ENCODE data around the gene IFTAP. TPM values are rescaled to one million over a fixed set of nuclear protein-coding genes. Genes with fewer than 3 reads are reported as not detected.
A peak's percentile ranks its signal among the peaks of the same experiment; 100 is the strongest.

The IFTAP gene
- total and polyA plus RNA-seq, 8 donors: 14.9 to 95.0 (median 29.9) TPM

- TF ChIP-seq EP300 (IDR thresholded peaks at IDR 0.05) (no peak), POLR2A (IDR thresholded peaks at IDR 0.05) (no peak), POLR2AphosphoS5 (IDR thresholded peaks at IDR 0.05) (no peak)
- TF ChIP-seq, protein P1, sequence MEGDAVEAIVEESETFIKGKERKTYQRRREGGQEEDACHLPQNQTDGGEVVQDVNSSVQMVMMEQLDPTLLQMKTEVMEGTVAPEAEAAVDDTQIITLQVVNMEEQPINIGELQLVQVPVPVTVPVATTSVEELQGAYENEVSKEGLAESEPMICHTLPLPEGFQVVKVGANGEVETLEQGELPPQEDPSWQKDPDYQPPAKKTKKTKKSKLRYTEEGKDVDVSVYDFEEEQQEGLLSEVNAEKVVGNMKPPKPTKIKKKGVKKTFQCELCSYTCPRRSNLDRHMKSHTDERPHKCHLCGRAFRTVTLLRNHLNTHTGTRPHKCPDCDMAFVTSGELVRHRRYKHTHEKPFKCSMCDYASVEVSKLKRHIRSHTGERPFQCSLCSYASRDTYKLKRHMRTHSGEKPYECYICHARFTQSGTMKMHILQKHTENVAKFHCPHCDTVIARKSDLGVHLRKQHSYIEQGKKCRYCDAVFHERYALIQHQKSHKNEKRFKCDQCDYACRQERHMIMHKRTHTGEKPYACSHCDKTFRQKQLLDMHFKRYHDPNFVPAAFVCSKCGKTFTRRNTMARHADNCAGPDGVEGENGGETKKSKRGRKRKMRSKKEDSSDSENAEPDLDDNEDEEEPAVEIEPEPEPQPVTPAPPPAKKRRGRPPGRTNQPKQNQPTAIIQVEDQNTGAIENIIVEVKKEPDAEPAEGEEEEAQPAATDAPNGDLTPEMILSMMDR (IDR thresholded peaks at IDR 0.05): no peak
- Histone ChIP-seq H3K4me1 (no peaks in the 10 kb centered on the region), H3K36me3 (no peaks in the 10 kb centered on the region), H3K27me3 (peaks cover 0 to 4% (median 0%) of the 10 kb centered on the region in 3 donors), H3K4me3 (no peak overlapping the region), H3K9me3 (no peaks in the 10 kb centered on the region), H3K27ac (no peak overlapping the region)
- 82 to 91% (median 85%) methylated on average over 1 of the region's 1 CpG for WGBS, 5 donors
- DNase-seq: no peak
- intact Hi-C loops (cut with DNase I; ENCODE audit: low total_unique reads): no loop called here
Measured at GRCh38 chr11:36683818-36684217, 89.5 kb downstream of the IFTAP start.

- H3K4me1 ChIP-seq: no peaks in the 10 kb centered on the region
- H3K27ac ChIP-seq: no peak overlapping the region
- TF ChIP-seq, protein P1 (IDR thresholded peaks at IDR 0.05): no peak
- TF ChIP-seq POLR2A (IDR thresholded peaks at IDR 0.05): no peak
- TF ChIP-seq EP300 (IDR thresholded peaks at IDR 0.05): no peak
- TF ChIP-seq POLR2AphosphoS5 (IDR thresholded peaks at IDR 0.05): no peak
- H3K9me3 ChIP-seq: no peaks in the 10 kb centered on the region
- peaks cover 0 to 4% (median 0%) of the 10 kb centered on the region in 3 donors for H3K27me3 ChIP-seq
- peak in 1 of 2 donors; percentile 37 for DNase-seq
- WGBS, 5 donors: 35 to 50% (median 39%) methylated on average over 12 of the region's 12 CpGs
- no peak overlapping the region for H3K4me3 ChIP-seq
- no peaks in the 10 kb centered on the region for H3K36me3 ChIP-seq
- intact Hi-C loops (cut with DNase I; ENCODE audit: low total_unique reads): no loop called here
Measured at GRCh38 chr11:36684840-36685801, 90.8 kb downstream of the IFTAP start.

GRCh38 chr11:36688132-36688531 lies 93.8 kb downstream of the IFTAP start:
- Histone ChIP-seq H3K4me1 (no peaks in the 10 kb centered on the region), H3K27ac (no peak overlapping the region), H3K4me3 (no peak overlapping the region), H3K9me3 (no peaks in the 10 kb centered on the region), H3K36me3 (no peaks in the 10 kb centered on the region), H3K27me3 (peaks cover 0 to 4% (median 0%) of the 10 kb centered on the region in 3 donors)
- DNase-seq: no peak
- 40 to 54% (median 46%) methylated on average over 2 of the region's 2 CpGs for WGBS, 5 donors
- intact Hi-C loops (cut with DNase I; ENCODE audit: low total_unique reads): no loop called here
- TF ChIP-seq POLR2A (IDR thresholded peaks at IDR 0.05): no peak
- no peak for TF ChIP-seq POLR2AphosphoS5 (IDR thresholded peaks at IDR 0.05)
- TF ChIP-seq EP300 (IDR thresholded peaks at IDR 0.05): no peak
- TF ChIP-seq, protein P1 (IDR thresholded peaks at IDR 0.05): no peak

GRCh38 chr11:36688571-36689291 lies 94.4 kb downstream of the IFTAP start:
- H3K4me3 ChIP-seq: no peak overlapping the region
- H3K27ac ChIP-seq: no peak overlapping the region
- no peaks in the 10 kb centered on the region for H3K9me3 ChIP-seq
- no peak for DNase-seq
- H3K36me3 ChIP-seq: no peaks in the 10 kb centered on the region
- TF ChIP-seq POLR2A (IDR thresholded peaks at IDR 0.05) (no peak), EP300 (IDR thresholded peaks at IDR 0.05) (no peak), POLR2AphosphoS5 (IDR thresholded peaks at IDR 0.05) (no peak)
- TF ChIP-seq, protein P1 (IDR thresholded peaks at IDR 0.05): no peak
- peaks cover 0 to 4% (median 0%) of the 10 kb centered on the region in 3 donors for H3K27me3 ChIP-seq
- no peaks in the 10 kb centered on the region for H3K4me1 ChIP-seq
- intact Hi-C loops (cut with DNase I; ENCODE audit: low total_unique reads): no loop called here
- WGBS, 5 donors: 75 to 83% (median 81%) methylated on average over 7 of the region's 7 CpGs
